GM19043 (cell line): ENCODE results near the gene PPP1R13B.

Experiments used
- ATAC-seq: cut with Tn5 transposase; IDR thresholded peaks from one replicate; pipeline ENCODE4 v1.9.1; 2021; ENCODE audit warnings: low read depth; ENCODE audit not compliant: unreplicated experiment

The PPP1R13B gene

GRCh38 chr14:103836976-103837725 lies 10.2 kb downstream of the PPP1R13B start:
- no peak for ATAC-seq

- ATAC-seq = no peak
Observed at GRCh38 chr14:103834956-103835355, 12.4 kb downstream of the PPP1R13B start.

DNA sequence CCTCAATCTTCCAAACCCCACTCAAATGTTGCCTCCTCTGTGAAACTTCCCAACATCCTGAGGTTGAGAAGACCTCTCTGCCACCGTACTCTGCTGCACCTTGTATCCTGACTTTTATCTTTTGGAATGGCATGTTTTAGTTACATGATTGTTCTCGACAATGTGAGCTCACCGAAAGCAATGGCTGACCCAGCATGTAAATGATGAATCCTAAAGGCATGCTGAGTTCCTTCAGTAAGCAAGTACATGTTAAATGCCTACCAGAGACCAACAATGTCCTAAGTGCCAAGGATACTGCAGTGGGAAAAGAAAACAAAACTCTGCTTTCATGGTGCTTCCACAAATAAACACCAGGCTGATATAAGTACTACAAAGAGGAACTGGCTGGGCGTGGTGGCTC lies 13.7 kb downstream of the PPP1R13B start:
- no peak for ATAC-seq

DNA sequence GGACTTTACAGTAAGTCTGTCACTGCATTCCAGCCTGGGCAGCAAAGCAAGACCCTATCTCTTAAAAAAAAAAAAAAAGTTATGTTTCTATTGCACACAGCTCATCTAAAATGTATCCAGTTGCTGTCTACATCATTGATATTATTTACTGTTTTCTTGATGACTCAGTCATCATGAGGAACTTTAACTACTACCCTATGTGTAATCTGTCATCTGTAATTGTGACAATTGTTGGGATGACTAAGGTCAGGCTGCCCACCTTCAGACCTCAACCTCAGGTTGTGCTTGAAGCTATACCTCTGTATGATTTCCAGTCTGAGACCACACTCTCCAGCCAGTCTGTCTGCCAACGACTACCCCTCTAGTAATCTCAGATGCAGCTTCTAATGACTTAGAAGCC lies 15.3 kb downstream of the PPP1R13B start:
- no peak for ATAC-seq

DNA sequence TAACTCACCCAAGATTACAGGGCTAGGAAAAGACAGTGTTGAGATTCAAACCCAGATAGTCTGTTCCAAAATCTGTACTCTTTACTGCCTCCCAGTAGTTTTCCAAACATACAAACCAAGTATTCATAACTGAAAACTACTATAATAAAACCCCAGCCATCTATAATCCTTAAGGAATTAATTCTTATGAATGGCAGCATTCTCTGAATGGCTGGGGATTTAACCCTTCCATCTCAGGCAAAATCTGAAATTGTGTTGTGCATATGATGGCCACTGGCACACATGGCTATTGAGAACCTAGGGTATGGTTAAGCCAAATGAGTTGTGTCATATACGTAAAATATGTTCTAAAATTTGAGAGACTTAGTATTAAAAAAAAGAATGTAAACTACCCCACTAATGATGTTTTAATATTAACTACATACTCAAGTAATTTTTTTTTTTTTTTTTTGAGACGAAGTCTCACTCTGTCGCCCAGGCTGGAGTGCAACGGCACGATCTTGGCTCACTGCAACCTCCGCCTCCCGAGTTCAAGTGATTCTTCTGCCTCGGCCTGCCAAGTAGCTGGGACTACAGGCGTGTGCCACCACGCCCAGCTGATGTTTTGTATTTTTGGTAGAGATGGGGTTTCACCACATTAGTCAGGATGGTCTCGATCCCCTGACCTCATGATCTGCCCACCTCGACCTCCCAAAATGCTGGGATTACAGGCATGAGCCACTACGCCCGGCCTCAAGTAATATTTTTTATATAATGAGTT lies 16.7 kb downstream of the PPP1R13B start:
- no peak for ATAC-seq

DNA sequence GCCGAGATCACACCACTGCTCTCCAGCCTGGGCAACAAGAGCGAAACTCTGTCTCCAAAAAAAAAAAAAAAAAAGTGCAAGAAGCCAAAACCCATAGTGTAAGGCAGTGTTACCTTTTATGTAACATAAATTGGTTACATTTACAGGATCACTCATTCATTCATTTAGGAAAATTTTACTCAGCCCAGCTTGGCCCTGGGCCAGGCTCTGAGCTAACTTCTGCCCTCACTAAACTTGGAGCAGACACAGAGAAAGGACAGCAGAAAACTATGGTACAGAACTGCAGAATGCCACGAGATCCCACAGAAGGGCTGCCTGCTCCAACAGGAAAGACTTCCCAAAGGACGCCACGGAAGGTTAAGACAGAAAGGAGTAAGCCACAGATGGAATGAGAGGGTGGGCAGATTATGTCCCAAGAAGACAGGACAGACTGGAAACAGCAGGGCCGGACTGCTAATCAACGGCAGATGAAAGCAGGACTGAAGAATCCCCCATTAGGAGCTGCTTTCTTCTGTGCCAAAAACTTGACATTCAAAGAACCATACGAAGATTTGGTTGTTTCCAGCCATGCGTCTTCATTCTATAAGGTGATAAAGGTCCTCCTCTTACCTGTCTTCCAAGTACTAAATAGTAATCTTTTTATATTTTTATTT lies 18.9 kb downstream of the PPP1R13B start:
- ATAC-seq = no peak

- no peak for ATAC-seq
Observed at GRCh38 chr14:103825101-103825500, 22.3 kb downstream of the PPP1R13B start.

GRCh38 chr14:103820908-103821307 lies 26.5 kb downstream of the PPP1R13B start:
- no peak for ATAC-seq

DNA sequence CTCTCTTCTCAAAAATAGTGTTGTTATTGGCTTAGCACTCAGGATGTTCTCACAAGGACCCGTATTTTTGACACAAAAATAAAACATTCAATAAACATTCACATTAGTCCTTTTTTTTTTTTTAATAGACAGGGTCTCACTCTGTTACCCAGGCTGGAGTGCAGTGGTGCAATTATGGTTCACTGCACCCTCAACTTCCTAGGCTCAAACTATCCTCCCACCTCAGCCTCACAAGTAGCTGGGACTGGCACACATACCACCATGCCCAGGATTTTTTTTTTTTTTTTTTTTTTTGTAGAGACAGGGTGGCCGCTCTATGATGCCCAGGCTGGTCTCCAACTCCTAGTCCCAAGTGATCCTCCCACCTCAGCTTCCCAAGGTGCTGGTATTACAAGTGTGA lies 27.0 kb downstream of the PPP1R13B start:
- no peak for ATAC-seq

DNA sequence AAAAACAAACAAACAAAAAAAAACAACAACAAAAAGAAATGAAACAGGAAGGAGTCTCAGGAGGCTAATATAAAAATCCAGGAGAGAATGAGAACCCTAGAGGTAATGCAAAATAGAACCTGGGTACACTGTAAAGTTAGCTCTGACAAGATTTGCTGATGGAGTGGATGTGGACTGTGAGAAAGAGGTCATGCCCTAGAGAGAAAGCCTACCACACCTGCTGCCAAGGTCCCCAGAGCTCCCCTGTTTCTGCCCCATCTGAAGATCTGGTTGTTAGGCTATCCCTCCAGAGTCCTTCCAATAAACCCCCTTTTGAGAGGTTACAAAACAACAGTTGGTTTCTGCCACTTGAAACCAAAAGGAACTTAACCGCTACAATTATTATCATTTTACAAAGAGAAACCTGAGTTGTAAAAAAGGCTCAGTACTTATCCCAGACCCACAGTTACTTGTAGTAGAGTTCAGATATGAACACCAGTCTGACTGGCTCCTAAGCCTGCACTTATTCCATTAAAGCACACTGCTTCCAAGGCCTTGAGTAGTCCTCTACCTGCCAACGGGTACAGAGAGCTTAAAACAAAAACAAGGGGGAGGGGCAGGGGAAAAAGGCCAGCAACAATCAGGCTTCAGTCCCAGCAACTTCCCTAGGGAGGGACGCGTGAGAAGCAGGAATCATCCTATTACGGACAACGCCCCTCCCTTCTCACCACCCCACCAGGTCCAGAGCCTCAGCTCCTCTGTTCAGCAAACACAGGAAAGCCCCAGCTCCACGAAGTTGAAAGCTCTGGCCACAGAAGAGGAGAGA lies 27.7 kb downstream of the PPP1R13B start:
- ATAC-seq = no peak

DNA sequence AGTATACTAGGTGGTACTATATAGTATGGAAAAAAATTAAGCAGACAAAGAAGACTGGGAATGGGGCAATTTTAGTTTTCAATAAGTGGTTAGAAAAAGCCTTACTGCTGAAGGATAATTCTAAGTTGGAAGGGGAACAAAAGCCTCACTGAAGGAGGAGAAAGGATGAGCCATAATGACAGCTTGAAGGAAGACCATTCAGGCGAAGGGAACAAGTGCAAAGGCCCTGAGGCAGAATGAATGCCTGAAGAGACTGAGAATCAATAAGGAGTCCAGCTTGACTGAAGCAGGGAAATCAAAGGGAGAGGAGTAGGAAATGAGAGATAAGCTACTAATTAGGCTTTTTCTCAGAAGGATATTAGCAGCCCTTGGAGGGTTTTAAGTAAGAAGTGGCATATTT lies 28.5 kb downstream of the PPP1R13B start:
- ATAC-seq = no peak

DNA sequence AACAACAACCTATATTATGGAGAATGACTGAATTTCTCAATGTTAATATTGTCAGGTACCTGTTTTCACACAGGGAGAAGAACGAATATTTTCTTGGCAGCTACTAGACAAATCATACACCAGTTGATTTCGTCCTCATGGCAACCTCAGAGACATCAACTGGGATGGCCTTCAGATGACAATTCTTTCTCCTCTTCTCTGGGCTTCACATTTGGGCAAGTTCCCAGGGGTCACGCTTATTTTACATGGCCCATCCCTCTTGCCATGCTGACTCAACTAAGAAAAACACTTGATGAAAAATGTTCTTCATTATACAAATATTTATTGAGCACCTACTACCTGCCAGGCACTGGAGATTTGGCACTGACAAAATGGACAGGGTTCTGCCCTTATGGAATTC lies 29.0 kb downstream of the PPP1R13B start:
- ATAC-seq = no peak

- no peak for ATAC-seq
Observed at GRCh38 chr14:103817595-103817994, 29.8 kb downstream of the PPP1R13B start.

DNA sequence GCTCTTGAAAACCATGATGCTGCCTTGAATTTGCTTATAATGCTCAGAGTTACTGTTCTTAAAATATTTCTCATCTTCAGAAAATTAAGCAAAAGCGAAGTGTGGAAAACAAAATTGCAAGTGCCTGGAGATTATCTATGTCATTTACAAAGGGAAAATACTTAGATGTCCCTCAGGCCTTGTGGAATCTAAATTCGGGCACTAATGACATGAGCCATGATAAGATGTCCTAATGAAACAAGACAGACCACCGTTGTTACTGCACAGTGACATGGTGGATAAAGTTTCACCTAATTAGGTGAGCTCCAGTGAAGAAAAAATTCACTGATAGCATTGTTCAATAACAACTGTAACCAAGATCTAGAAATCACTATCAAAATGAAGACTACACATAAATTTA lies 30.4 kb downstream of the PPP1R13B start:
- no peak for ATAC-seq

DNA sequence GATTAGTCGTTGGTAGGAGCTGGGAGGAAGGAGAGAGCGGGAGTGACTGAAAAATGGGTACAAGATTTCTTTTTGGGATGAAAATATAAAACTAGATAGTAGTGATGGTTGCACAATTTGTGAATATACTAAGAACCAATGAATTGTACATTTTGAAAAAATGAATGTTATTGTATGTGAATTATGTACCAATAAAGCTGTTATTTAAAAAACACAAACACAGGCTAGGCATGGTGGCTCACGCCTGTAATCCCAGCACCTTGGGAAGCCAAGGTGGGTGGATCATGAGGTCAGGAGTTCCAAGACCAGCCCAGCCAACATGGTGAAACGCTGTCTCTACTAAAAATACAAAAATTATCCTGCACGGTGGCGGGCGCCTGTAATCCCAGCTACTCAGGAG lies 32.1 kb downstream of the PPP1R13B start:
- no peak for ATAC-seq

DNA sequence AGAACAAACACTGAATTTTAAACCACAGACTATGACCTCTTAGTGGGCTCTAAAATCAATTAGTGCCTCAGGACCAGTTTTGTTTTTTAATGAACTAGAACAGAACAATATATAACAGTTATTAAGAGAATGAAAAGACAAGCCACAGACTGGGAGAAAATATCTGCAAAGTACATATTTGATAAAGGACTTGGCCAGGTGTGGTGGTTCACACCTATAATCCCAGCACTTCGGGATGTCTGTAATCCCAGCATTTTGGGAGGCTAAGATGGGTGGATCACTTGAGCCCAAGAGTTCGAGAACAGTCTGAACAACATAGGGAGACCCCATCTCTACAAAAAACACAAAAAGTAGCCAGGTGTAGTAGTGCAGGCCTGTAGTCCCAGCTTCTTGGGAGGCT lies 36.2 kb downstream of the PPP1R13B start:
- ATAC-seq = no peak

- ATAC-seq = no peak
Observed at GRCh38 chr14:103808403-103809001, 38.9 kb downstream of the PPP1R13B start.

GRCh38 chr14:103806805-103807204 lies 40.6 kb downstream of the PPP1R13B start:
- ATAC-seq = no peak

DNA sequence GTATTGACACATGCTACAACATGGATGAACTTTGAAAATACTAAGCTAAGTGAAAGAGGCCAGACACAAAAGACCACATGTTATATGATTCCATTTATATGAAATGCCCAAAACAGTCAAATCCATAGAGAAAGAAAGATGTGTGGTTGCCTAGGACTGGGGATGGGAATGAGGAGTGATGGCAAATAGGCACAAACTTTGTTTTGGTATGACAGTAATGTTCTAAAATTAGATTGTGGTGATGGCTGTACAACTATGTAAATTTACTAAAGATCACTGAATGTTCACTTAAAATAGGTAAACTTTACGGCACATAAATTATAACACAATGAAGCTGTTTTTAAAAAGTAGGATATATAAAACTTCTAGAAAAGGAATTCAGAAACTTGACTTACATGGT lies 41.7 kb downstream of the PPP1R13B start:
- no peak for ATAC-seq

DNA sequence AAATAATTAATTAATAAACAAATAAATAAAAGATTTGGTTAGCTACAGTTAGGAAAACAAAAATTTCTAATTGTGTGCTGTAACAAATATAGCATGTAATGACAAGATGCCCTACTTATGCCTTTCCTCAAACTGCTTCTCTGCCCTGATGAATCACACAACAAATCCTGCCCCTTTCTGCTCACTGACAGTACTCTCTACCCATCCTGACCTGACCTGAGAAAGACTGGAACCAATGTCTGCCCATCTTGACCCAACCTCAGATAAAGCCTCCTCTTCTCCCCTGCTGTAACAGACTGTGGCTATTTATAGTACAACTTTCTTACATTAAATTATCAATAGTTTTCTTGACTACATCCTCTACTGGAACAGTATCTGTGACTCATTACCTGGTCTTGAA lies 43.7 kb downstream of the PPP1R13B start:
- no peak for ATAC-seq
